Stimulated activated CD4-positive, alpha-beta T cell treated with anti-CD3 and anti-CD28 coated beads, Interleukin-1b, Interleukin-23, amount 100 ng/mL, for 48 hours (primary cell): ENCODE data around the gene FRMD7.

Experiments used
- DNase-seq: peaks from one replicate; pipeline ENCODE4 v3.0.0-alpha.2; 2020

The FRMD7 gene

GRCh38 chrX:132031867-132032266 is 96.0 kb downstream of the FRMD7 start:
- DNase-seq: no peak

- no peak for DNase-seq
Observed at GRCh38 chrX:132030264-132030663, 97.6 kb downstream of the FRMD7 start.
